T-helper 22 cell (primary cell): ENCODE measurements around the gene TMEM175.

Experiments used
- DNase-seq: peaks from one replicate; pipeline ENCODE4 v3.0.0-alpha.2; 2020; ENCODE audit warnings: low read depth

The TMEM175 gene

GRCh38 chr4:898869-899555 is 33.2 kb upstream of the TMEM175 start:
- DNase-seq, result no peak

GRCh38 chr4:899556-899906 is 32.7 kb upstream of the TMEM175 start:
- no peak for DNase-seq

GRCh38 chr4:900073-900472 is 32.2 kb upstream of the TMEM175 start:
- no peak for DNase-seq

DNA sequence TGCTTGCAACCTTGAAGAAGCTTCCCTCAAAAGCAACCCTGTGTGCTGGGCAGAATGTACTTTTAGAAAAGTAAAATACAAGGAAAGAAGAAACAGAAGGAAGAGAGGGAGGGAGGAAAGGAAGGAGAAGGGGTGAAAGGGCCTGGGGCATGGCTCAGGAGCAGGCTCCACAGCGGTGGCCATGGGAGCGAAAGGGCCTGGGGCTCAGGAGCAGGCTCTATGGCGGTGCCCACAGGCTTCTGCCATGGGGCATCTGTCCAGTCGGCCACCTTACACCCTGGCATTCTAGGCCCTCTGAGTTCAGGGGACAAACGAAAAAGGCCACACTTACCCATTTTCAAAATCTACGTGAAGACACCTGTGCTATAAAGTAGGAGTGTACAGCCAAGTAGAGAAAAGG is 31.5 kb upstream of the TMEM175 start:
- no peak for DNase-seq

- DNase-seq, result no peak
Measured at GRCh38 chr4:901192-901910, 30.9 kb upstream of the TMEM175 start.

- no peak for DNase-seq
Measured at GRCh38 chr4:903066-904046, 28.9 kb upstream of the TMEM175 start.

DNA sequence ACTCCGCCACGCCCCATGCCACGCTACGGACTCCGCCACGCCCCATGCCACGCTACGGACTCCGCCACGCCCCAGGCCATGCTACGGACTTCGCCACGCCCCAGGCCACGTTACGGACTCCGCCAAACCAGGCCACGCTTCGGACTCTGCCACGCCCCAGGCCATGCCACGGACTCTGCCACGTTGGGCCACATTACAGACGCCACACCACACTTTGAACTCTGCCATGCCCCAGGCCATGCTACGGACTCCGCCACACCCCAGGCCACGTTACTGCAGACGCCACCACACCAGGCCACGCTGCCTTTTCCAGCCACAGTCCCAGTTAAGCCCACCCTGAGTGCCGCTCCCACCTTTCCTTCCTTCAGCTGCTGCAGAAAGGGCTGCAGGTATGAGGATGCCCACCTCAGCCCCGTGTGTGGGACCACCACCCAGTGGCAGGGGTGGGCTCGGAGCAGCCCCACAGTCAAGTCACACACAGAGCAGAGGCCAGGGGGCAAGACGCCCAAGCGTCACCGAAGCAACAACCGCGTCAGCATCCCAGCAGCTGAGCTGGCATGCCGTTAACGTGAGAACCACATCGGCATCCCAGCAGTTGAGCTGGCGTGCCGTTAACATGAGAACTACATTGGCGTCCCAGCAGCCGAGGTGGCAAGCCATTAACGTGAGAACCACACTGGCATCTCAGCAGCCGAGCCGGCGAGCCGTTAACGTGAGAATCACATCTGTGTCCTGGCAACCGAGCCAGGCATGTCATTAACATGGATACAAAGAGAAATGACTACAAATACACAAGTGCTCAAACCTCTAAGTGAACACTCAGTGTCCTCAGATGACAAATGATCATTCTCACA is 26.5 kb upstream of the TMEM175 start:
- DNase-seq, result no peak

DNA sequence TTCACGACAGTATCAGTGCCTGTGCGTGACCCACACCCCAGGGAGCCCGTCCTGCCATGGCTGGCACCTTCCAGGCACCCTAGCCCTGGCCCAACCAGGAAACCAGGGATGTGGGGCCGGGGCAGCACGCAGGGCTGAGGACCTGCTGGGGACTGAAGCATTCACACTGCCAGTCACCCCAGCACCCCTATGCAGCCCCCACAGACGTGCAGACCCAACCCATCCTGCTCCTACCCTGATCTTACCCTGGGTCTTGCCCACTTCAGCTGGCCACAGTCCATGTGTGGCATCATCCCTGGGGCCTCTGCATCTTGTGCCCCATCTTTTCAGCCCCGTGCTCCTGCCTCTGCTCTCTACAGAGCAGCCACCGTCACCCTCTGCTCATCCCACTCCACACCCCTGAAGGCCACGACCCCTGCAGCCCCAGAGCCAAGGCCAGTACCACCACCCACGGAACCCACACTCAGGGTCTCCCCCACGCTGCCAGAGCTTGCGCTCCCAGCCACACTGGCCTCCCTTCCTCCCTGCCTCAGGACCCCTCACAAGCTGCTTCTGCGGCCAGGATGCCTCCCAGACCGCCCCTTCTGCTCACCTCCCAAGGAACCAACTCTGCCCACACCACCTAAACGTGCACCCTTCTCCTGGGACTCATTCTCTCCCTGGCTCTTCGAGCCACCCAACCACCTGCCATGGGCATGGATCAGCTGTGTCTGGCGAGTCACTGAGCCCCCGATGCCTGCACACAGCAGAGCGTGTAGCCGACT is 25.7 kb upstream of the TMEM175 start:
- DNase-seq, result no peak

DNA sequence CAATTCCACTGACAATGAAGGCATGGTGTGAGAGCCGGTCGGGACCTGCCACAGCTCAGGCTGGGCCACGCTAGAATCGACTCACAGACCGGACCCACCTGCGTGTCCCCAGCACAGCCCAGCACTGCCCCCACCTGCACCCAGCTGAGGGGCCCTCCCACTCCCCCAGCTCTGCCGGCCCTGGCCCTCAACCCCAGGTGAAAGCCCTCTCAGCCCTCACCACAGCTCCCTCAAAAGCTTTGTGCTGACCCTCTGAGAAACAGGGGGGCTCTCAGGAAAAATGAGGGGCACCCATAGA is 25.2 kb upstream of the TMEM175 start:
- DNase-seq, result no peak

DNA sequence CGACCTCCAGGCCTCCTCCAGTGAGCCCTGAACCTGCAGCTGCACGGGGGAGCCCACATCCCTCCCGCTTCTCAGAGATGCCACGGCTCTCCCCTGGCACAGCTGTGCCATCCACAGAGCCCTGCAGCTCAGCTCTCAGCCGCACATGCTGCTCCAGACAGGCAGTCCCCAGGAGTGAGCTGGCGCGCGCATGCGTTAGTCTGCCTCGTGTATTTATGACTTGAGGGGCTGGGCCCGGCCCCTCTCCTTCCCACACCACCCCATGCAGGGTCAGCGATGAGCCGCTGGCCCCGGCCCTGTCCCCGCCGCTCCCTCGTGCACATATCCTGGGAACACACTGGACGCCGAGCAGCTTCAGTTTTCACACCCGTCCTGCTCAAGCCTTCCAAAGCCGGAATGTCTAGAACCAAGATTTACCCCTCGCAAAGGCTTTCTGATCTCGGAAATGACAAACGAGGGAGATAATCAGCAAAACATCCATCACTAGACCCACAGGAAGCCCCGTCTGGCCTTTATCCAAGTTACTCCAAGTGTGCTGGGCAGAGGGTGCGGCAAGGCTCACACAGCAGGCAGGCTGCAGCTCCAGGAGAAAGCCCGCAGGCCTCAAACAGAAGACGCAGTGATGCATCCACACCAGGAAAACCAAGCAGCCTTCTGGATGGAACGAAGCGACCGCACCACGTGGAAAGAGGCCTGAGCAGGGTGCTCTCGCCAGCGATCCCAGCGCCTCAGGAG is 24.4 kb upstream of the TMEM175 start:
- no peak for DNase-seq

DNA sequence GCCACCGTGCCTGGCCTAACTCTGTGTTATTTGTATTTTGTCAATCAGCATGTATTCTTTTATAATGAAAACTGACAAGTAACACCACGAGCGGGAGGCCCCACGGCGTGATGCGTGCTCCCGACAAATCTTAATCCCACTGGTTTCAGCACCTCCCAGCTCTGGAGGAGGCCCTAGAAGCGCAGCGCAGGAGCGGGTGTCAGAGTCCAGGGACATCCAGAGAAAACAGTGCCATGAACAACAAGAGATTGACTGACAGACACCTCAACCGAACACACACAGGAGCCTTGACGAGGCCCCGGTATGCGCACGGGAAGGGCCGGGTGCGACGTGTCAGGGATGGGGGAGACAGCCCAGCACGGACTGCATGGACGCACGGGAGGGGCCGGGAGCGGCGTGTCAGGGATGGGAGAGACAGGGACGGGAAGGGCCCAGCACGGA is 23.1 kb upstream of the TMEM175 start:
- no peak for DNase-seq

- no peak for DNase-seq
Measured at GRCh38 chr4:909821-910220, 22.4 kb upstream of the TMEM175 start.

DNA sequence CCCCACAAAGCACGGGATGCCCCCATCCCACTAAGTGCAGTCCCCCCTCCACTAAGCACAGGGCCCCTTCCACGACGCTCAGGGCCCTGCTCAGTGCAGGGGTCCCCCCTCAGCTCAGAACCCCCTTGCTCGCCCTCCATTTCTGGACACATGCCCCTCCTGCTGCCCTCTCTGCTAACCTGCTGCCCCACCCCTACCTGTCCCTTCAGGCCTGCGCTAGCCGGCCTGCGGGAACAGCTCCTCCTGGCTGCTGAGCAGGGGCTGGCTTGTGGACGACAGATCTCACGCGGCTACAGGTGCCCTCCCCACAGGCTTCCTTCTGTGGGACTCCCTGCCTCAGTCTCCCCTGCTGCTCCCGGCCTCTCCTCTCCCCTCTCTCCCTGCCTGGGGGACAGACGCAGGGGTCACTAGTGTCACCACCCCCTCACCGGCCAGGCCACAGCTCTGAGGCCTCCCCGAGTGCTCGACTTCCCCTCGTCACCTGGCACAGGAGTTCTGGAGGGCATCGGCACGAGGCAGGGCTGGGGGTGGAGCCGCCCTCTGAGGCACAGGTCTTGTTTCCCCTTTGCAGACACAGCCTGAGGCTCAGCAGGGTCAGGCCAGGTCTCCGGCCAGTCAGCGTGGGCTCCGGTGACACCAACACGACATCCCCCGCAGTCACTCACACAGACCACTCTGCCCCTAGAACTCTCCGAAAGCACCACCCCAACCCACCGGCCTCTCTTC is 21.7 kb upstream of the TMEM175 start:
- no peak for DNase-seq

DNA sequence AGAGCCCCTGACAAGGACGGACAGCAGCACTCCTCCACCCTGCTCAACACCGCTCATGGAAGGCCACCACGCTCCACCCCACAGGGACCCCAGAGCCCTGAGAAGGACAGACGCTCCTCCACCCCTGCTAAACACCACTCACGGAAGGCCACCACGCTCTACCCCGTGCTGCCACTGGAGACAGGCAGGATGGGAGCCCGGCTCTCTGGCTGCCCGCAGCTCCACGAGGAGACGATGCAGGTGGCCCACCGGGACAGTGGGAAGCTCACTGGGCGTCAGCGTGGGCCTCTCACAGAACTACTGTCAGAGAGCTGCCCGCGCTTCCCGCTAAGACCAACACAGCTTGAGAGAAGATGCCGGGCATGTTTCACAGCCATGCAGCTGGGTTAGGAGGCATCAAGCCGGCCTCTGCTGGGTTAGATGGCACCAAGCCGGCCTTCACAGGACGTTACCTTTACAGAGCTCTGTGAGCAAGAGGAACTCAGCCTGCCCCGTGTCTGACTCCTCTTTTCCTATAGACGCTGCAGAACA is 21.0 kb upstream of the TMEM175 start:
- no peak for DNase-seq

DNA sequence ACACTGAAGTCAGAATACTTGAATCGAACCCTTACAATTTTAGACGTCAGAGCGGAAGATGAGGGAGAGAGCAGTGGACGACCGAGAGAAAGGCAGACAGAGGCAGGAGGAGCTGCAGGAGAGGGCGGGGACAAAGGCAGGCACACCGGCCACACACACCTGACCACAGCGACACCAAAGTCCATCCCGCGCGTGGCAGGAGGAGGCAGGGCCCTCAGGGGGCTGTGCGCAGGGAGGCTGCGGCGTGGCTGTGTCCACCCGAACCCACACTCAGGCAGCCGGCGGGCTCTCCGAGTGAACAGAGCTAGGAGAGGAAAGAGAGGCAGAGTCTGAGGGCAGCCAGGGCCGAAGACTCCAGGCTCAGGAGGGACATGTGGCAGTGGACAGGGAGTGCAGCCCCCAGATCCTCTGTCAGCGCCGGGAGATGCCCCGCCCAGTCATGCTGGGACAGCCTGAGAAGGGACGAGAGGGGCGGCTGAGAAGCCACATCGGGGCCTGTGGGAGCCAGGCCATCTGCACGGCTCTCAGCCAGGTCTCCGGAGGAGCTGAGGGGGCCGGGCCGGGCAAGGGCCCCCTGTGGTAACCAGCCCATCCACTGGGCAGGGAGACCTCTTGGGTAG is 20.3 kb upstream of the TMEM175 start:
- no peak for DNase-seq

DNA sequence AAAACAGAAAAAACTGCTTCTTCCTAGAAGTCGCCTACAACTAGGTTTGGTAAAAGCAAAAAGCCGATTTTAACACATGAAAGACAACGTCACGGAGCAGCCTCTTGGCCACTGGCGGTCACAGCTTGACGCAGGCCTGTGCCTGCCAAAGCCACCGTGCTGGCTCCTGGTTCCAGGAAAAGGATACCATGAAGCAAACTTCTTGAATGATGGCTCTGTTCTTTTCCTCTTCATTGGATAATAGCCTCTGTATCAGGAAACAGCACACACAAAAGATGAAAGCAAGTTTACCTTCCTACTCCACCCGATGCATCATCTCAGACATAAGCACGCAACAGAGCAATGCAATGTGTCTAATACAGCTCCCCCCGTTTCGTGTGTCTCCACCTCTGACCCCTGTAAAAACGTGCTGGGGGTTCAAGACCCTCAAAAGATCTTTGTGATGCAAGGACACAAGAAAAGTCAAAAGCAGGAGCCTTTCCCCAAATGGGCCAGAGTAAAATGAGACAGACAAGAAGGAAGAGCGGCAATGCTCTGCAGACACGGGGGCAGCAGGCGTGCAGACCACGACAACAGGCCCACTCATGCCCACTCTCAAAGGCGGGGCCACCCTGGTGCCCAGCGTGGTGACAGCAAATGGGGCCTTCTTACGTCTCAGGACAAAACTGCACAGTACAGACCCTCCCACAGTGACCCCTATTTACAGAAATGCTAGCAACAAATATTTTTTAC is 19.5 kb upstream of the TMEM175 start:
- DNase-seq, result no peak

DNA sequence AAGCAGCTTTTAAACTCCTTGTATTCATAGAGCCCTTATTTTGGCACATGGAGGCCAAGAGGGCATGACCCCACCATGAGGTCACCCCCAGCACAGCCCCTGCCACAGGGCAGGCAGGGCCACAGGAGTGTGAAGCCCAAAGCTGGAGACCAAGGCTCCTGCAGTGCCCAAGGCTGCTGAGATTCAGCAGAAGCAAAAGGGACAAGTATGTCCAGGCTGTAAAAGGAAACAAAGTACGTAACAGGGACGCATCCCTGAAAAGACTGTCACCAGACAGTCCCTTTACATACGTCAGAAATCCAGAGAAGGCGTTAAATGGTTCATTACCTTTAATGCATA is 19.0 kb upstream of the TMEM175 start:
- no peak for DNase-seq

- no peak for DNase-seq
Measured at GRCh38 chr4:914531-914930, 17.7 kb upstream of the TMEM175 start.
